ENCODE data around the gene ZNF350.
"Not testable (repeated sequence)": the region's sequence is repeated elsewhere in the genome, so short reads cannot be mapped to it uniquely, and the experiment has no call there.

The ZNF350 gene

GRCh38 chr19:51970718-51971117 is 15.9 kb downstream of the ZNF350 start:
- DNase-seq: no peak

GRCh38 chr19:51965583-51965982 is 21.1 kb downstream of the ZNF350 start:
- no peak for DNase-seq

GRCh38 chr19:51960621-51961233 is 25.9 kb downstream of the ZNF350 start:
- peak; percentile 3 for DNase-seq

- DNase-seq: no peak
These were observed 26.8 kb downstream of the ZNF350 start for GRCh38 chr19:51959791-51960190.

- not testable (repeated sequence) for DNase-seq
These were observed 28.8 kb downstream of the ZNF350 start for GRCh38 chr19:51957846-51958245.

GRCh38 chr19:51948975-51949374 is 37.7 kb downstream of the ZNF350 start:
- no peak for DNase-seq

- no peak for DNase-seq
These were observed 40.0 kb downstream of the ZNF350 start for GRCh38 chr19:51946602-51947001.

- DNase-seq: no peak
These were observed 41.7 kb downstream of the ZNF350 start for GRCh38 chr19:51944798-51945552.

- no peak for DNase-seq
These were observed 47.7 kb downstream of the ZNF350 start for GRCh38 chr19:51938936-51939335.

- DNase-seq: no peak
These were observed 54.7 kb downstream of the ZNF350 start for GRCh38 chr19:51931921-51932320.

- DNase-seq: no peak
These were observed 58.8 kb downstream of the ZNF350 start for GRCh38 chr19:51927859-51928258.

GRCh38 chr19:51926784-51927741 is 59.6 kb downstream of the ZNF350 start, which contains the start of gene ZNF613:
Gene ZNF613, plus strand, starts transcription at chr19:51927472. Its CDS starts 8,749 bp downstream, at chr19:51936221.
- DNase-seq: peak; percentile 94

- DNase-seq: no peak
These were observed 60.2 kb downstream of the ZNF350 start for GRCh38 chr19:51926426-51926783.

GRCh38 chr19:51921949-51922348 is 64.7 kb downstream of the ZNF350 start:
- no peak for DNase-seq

GRCh38 chr19:51919606-51920005 is 67.0 kb downstream of the ZNF350 start:
- DNase-seq: no peak

- DNase-seq: no peak
These were observed 70.5 kb downstream of the ZNF350 start for GRCh38 chr19:51916167-51916566.

GRCh38 chr19:51915324-51915867 is 71.2 kb downstream of the ZNF350 start:
- no peak for DNase-seq

Data from NCI-H2171 treated with DMSO at 0.1 percent for 48 hours (cell line).